ENCODE measurements around the gene LIM2. TPM values are rescaled to one million over a fixed set of nuclear protein-coding genes. Genes with fewer than 3 reads are reported as not detected.

LIM2 gene
- total and polyA plus RNA-seq, 2 of the 8 experiments (the other 6 are each of a cell fraction or from before 2014, with no cell fraction given) = not detected

- TF ChIP-seq, protein P1, sequence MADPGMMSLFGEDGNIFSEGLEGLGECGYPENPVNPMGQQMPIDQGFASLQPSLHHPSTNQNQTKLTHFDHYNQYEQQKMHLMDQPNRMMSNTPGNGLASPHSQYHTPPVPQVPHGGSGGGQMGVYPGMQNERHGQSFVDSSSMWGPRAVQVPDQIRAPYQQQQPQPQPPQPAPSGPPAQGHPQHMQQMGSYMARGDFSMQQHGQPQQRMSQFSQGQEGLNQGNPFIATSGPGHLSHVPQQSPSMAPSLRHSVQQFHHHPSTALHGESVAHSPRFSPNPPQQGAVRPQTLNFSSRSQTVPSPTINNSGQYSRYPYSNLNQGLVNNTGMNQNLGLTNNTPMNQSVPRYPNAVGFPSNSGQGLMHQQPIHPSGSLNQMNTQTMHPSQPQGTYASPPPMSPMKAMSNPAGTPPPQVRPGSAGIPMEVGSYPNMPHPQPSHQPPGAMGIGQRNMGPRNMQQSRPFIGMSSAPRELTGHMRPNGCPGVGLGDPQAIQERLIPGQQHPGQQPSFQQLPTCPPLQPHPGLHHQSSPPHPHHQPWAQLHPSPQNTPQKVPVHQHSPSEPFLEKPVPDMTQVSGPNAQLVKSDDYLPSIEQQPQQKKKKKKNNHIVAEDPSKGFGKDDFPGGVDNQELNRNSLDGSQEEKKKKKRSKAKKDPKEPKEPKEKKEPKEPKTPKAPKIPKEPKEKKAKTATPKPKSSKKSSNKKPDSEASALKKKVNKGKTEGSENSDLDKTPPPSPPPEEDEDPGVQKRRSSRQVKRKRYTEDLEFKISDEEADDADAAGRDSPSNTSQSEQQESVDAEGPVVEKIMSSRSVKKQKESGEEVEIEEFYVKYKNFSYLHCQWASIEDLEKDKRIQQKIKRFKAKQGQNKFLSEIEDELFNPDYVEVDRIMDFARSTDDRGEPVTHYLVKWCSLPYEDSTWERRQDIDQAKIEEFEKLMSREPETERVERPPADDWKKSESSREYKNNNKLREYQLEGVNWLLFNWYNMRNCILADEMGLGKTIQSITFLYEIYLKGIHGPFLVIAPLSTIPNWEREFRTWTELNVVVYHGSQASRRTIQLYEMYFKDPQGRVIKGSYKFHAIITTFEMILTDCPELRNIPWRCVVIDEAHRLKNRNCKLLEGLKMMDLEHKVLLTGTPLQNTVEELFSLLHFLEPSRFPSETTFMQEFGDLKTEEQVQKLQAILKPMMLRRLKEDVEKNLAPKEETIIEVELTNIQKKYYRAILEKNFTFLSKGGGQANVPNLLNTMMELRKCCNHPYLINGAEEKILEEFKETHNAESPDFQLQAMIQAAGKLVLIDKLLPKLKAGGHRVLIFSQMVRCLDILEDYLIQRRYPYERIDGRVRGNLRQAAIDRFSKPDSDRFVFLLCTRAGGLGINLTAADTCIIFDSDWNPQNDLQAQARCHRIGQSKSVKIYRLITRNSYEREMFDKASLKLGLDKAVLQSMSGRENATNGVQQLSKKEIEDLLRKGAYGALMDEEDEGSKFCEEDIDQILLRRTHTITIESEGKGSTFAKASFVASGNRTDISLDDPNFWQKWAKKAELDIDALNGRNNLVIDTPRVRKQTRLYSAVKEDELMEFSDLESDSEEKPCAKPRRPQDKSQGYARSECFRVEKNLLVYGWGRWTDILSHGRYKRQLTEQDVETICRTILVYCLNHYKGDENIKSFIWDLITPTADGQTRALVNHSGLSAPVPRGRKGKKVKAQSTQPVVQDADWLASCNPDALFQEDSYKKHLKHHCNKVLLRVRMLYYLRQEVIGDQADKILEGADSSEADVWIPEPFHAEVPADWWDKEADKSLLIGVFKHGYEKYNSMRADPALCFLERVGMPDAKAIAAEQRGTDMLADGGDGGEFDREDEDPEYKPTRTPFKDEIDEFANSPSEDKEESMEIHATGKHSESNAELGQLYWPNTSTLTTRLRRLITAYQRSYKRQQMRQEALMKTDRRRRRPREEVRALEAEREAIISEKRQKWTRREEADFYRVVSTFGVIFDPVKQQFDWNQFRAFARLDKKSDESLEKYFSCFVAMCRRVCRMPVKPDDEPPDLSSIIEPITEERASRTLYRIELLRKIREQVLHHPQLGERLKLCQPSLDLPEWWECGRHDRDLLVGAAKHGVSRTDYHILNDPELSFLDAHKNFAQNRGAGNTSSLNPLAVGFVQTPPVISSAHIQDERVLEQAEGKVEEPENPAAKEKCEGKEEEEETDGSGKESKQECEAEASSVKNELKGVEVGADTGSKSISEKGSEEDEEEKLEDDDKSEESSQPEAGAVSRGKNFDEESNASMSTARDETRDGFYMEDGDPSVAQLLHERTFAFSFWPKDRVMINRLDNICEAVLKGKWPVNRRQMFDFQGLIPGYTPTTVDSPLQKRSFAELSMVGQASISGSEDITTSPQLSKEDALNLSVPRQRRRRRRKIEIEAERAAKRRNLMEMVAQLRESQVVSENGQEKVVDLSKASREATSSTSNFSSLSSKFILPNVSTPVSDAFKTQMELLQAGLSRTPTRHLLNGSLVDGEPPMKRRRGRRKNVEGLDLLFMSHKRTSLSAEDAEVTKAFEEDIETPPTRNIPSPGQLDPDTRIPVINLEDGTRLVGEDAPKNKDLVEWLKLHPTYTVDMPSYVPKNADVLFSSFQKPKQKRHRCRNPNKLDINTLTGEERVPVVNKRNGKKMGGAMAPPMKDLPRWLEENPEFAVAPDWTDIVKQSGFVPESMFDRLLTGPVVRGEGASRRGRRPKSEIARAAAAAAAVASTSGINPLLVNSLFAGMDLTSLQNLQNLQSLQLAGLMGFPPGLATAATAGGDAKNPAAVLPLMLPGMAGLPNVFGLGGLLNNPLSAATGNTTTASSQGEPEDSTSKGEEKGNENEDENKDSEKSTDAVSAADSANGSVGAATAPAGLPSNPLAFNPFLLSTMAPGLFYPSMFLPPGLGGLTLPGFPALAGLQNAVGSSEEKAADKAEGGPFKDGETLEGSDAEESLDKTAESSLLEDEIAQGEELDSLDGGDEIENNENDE (IDR thresholded peaks at IDR 0.05; ENCODE audit: insufficient replicate concordance, low read length) = no peak
- TF ChIP-seq EP300 (IDR thresholded peaks at IDR 0.05; ENCODE audit: borderline replicate concordance in 1 of 2, low read depth in 2 of 2, low read length in 2 of 2) (no peak), POLR2AphosphoS5 (IDR thresholded peaks at IDR 0.05; ENCODE audit: low read depth, low read length) (no peak), JUN (IDR thresholded peaks at IDR 0.05; ENCODE audit: low read depth, low read length) (no peak), CBX5 (IDR thresholded peaks at IDR 0.05; ENCODE audit: low read depth, low read length) (no peak), CEBPB (IDR thresholded peaks at IDR 0.05; ENCODE audit: low read depth, low read length) (no peak), SIRT6 (IDR thresholded peaks at IDR 0.05; ENCODE audit: low read length) (no peak)
- TF ChIP-seq, protein P2, sequence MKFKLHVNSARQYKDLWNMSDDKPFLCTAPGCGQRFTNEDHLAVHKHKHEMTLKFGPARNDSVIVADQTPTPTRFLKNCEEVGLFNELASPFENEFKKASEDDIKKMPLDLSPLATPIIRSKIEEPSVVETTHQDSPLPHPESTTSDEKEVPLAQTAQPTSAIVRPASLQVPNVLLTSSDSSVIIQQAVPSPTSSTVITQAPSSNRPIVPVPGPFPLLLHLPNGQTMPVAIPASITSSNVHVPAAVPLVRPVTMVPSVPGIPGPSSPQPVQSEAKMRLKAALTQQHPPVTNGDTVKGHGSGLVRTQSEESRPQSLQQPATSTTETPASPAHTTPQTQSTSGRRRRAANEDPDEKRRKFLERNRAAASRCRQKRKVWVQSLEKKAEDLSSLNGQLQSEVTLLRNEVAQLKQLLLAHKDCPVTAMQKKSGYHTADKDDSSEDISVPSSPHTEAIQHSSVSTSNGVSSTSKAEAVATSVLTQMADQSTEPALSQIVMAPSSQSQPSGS (IDR thresholded peaks at IDR 0.05; ENCODE audit: low read length) = no peak
Observed at GRCh38 chr19:51372021-51372648, 15.6 kb downstream of the LIM2 start (continued).

Measured in H1 (cell line).